GM08714 (cell line): ENCODE data around the gene SYNPO2.

Experiments
- H3K4me3 ChIP-seq: fragments of 200-500 bp; sonication (Bioruptor generic); 2 replicates; pipeline ENCODE4 v1.5.1; 2014; ENCODE audit warnings: mild to moderate bottlenecking, low read length, inconsistent platforms
- ZNF274 ChIP-seq: IDR thresholded peaks from 2 replicates; pipeline ENCODE4 v1.6.1; 2012; ENCODE audit warnings: mild to moderate bottlenecking, low read depth, low read length

Gene SYNPO2

GRCh38 chr4:119106036-119107000 lies 217.7 kb downstream of the SYNPO2 start:
- no peak for TF ChIP-seq ZNF274

GRCh38 chr4:119110121-119110520 lies 221.5 kb downstream of the SYNPO2 start:
- no peak for TF ChIP-seq ZNF274
- no peak overlapping the region for H3K4me3 ChIP-seq

More at GRCh38 chr4:119106036-119107000, 217.7 kb downstream of the SYNPO2 start:
- H3K4me3 ChIP-seq = no peak overlapping the region
